Uterus (tissue), 4 donors: Measurements from ENCODE around the gene ZDHHC11. TPM values are rescaled to one million over a fixed set of nuclear protein-coding genes. Genes with fewer than 3 reads are reported as not detected.

Experiments used
- DNase-seq, 2 donors: peaks; one replicate each; pipeline ENCODE4 v3.0.0-alpha.2; 2019 to 2020
- H3K27ac ChIP-seq, 2 donors: fragments of 200-600 bp; sonication (generic); 1 replicate in 1 of 2; 2 replicates in 1 of 2; pipeline ENCODE4 v1.5.1; 2016 to 2018
- H3K27me3 ChIP-seq, 2 donors: fragments of 200-600 bp; sonication (generic); one replicate each; pipeline ENCODE4 v1.5.1; 2018 to 2019; ENCODE audit warnings: control low read depth in 1 of 2
- H3K36me3 ChIP-seq, 2 donors: fragments of 200-600 bp; sonication (generic); one replicate each; pipeline ENCODE4 v1.5.1; 2019; ENCODE audit warnings: control low read depth in 1 of 2
- H3K4me1 ChIP-seq, 2 donors: fragments of 200-600 bp; sonication (generic); one replicate each; pipeline ENCODE4 v1.5.1; 2018 to 2019; ENCODE audit warnings: control low read depth in 1 of 2
- H3K4me3 ChIP-seq, 2 donors: fragments of 200-600 bp; sonication (generic); 1 replicate in 1 of 2; 2 replicates in 1 of 2; pipeline ENCODE4 v1.5.1; 2018 to 2019; ENCODE audit warnings: mild to moderate bottlenecking in 1 of 2
- H3K9me3 ChIP-seq, 2 donors: fragments of 200-600 bp; sonication (generic); one replicate each; pipeline ENCODE4 v1.5.1; 2019; ENCODE audit warnings: control low read depth in 1 of 2
- POLR2A ChIP-seq, 2 donors: fragments of 450-650 bp; IDR thresholded peaks; one replicate each; pipeline ENCODE4 v1.6.1; 2016; ENCODE audit warnings: antibody characterized with exemption in 2 of 2, mild to moderate bottlenecking in 1 of 2, moderate library complexity in 1 of 2
- intact Hi-C: fragments of 100-400 bp; cut with DNase I; formaldehyde crosslinking; loops from one replicate; pipeline ENCODE4 v1.15.1; 2023; ENCODE audit warnings: low total_unique reads
- total RNA-seq, 4 donors: library from RNA; depleted of rRNA in 3 of 4; stranded (reverse); fragments of >200 nt in 3 of 4; gene quantifications; one replicate each; pipeline versions ENCODE4 v1.1.0 to v1.2.4, GENCODE V29; 2014 to 2023
- TF ChIP-seq, protein P1 (sequence below), 4 experiments: fragments of 200-600 bp in 2 of 4; fragments of 450-650 bp in 2 of 4; sonication (generic) in 2 of 4; IDR thresholded peaks; one replicate each; pipeline ENCODE4 v1.5.1; 2016 to 2019; ENCODE audit warnings: antibody characterized with exemption in 4 of 4, mild to moderate bottlenecking in 2 of 4, moderate library complexity in 1 of 4
- donor health status: DM: yes; HTN: yes; CAD: no.

Gene ZDHHC11
- total RNA-seq, 4 donors from 2014 or later = 1.8 to 14.4 (median 8.2) TPM; not detected in 1

DNA sequence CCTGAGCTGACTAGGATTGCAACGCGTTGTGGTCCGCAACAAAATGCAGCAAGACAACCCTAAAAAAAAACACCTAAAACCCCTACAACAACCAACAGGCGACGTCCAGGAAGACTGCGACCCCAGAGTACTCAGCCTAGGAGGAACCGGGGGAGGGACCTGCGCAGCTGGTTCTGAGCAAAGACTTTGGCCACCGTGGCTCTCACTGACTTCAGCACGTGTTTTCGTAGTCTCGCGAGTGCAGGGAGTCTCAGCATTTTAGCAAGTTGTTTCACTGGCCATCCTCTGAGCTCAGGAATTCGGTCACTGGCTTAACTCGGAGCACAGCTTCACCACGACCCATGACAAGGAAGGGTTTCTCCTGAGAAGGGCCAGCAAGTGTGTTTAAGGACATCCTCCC lies 8.6 kb upstream of the ZDHHC11 start:
- intact Hi-C loops = no loop called here

DNA sequence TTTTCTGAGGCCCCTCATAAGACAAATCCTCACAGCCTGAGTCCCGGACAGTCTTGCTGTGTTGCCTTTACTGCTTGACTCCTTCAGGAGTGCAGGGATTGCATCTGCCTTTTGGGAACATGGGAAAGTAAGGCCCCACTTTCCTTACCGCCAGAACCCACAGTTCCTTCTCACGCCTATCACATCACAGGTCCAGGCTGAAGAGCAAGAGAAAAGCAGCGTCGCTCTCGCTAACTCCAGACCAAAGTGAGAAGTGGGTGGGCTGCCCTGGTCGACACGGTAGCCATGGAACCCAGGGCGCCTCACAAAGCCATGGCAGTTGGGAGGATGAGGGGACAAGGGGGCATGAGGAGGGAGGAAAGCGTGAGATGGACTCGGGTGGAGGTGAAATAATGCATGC lies 7.9 kb upstream of the ZDHHC11 start:
- TF ChIP-seq, protein P1, sequence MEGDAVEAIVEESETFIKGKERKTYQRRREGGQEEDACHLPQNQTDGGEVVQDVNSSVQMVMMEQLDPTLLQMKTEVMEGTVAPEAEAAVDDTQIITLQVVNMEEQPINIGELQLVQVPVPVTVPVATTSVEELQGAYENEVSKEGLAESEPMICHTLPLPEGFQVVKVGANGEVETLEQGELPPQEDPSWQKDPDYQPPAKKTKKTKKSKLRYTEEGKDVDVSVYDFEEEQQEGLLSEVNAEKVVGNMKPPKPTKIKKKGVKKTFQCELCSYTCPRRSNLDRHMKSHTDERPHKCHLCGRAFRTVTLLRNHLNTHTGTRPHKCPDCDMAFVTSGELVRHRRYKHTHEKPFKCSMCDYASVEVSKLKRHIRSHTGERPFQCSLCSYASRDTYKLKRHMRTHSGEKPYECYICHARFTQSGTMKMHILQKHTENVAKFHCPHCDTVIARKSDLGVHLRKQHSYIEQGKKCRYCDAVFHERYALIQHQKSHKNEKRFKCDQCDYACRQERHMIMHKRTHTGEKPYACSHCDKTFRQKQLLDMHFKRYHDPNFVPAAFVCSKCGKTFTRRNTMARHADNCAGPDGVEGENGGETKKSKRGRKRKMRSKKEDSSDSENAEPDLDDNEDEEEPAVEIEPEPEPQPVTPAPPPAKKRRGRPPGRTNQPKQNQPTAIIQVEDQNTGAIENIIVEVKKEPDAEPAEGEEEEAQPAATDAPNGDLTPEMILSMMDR (IDR thresholded peaks at IDR 0.05) = no peak
- no peak for TF ChIP-seq POLR2A (IDR thresholded peaks at IDR 0.05)
- intact Hi-C loops = no loop called here
- DNase-seq = no peak
- no peaks in the 10 kb centered on the region for H3K36me3 ChIP-seq
- H3K4me3 ChIP-seq = no peak overlapping the region
- no peaks in the 10 kb centered on the region for H3K9me3 ChIP-seq
- no peak overlapping the region for H3K27ac ChIP-seq
- H3K4me1 ChIP-seq = no peaks in the 10 kb centered on the region
- no peaks in the 10 kb centered on the region for H3K27me3 ChIP-seq

More for the DNA sequence above, 8.6 kb upstream of the ZDHHC11 start:
- no peak overlapping the region for H3K4me3 ChIP-seq
- H3K27me3 ChIP-seq = no peaks in the 10 kb centered on the region
- no peak overlapping the region for H3K27ac ChIP-seq
- DNase-seq = no peak
- no peaks in the 10 kb centered on the region for H3K9me3 ChIP-seq
- TF ChIP-seq, protein P1 (IDR thresholded peaks at IDR 0.05) = no peak
- no peak for TF ChIP-seq POLR2A (IDR thresholded peaks at IDR 0.05)
- no peaks in the 10 kb centered on the region for H3K4me1 ChIP-seq
- H3K36me3 ChIP-seq = no peaks in the 10 kb centered on the region

DNA sequence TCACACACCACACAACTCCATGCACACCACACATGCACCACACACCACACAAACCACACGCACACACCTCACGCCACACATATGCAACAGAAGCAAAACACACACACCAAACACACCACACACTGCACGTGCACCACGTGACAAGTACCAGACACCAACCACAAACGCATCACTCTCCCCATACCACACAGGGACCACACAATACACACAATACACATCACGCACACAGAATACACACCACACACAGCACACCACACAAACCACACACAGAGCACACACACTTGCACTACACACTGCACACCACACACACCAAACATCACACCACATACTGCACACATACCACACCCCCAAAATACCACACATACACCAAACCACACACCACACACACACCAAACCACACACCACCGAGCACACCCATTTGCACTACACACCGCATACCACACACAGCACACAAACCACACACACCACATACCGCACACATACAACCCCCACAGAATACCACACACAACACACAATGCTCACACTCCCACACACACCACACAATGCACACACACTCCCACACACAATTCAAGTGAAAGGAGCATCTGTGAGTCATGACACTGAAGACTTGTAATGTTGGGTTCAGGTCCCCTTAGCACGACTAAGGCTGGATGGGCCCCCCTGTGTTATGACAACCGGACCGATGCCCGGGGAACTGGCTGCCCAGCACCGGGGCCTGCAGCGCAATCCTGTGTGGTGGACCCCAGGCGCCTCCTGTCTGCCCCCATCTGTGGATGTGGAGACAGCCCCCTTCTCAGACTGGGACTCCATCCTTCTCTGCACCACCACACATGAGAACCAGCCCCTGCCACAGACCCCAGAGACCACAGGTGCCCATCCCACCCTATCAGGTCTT lies 6.0 kb upstream of the ZDHHC11 start:
- TF ChIP-seq POLR2A (IDR thresholded peaks at IDR 0.05) = no peak
- TF ChIP-seq, protein P1 (IDR thresholded peaks at IDR 0.05) = no peak
- DNase-seq = no peak

DNA sequence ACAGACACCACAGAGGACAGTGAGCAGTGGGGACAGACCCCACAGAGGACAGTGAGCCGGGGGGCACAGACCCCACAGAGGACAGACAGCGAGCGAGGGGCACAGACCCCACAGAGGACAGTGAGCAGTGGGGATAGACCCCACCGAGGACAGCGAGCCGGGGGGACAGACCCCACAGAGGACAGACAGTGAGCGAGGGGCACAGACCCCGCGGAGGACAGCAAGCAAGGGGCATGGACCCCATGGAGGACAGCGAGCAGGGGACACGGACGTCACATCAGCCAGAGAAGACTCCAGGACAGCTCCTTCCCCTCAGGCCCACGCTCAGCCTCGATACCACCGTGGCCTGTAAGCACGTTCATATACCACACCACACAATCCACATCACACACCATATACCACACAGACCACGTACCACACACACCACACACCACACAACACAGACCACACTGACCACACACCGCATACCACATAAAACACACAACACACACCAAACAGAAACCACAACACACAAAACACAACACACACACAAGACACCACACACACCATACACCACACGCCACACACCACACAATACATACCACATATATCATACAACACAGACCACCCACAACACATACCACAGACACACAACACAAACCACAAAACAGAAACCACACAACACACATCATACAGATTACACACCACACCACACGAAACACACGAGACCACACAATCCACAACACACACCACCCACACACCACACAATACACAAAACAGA lies 5.2 kb upstream of the ZDHHC11 start:
- no peak overlapping the region for H3K4me3 ChIP-seq
- intact Hi-C loops = no loop called here
- peaks cover 0 to 8% of the 10 kb centered on the region in 2 donors for H3K27me3 ChIP-seq
- H3K27ac ChIP-seq = no peak overlapping the region
- H3K9me3 ChIP-seq = no peaks in the 10 kb centered on the region
- H3K36me3 ChIP-seq = no peaks in the 10 kb centered on the region
- TF ChIP-seq, protein P1 (IDR thresholded peaks at IDR 0.05) = no peak
- no peak for TF ChIP-seq POLR2A (IDR thresholded peaks at IDR 0.05)
- H3K4me1 ChIP-seq = no peaks in the 10 kb centered on the region
- DNase-seq = no peak

More for the DNA sequence above, 6.0 kb upstream of the ZDHHC11 start:
- no peaks in the 10 kb centered on the region for H3K4me1 ChIP-seq
- no peaks in the 10 kb centered on the region for H3K36me3 ChIP-seq
- no peak overlapping the region for H3K4me3 ChIP-seq
- H3K27me3 ChIP-seq = peaks cover 0 to 4% of the 10 kb centered on the region in 2 donors
- no peaks in the 10 kb centered on the region for H3K9me3 ChIP-seq
- intact Hi-C loops = no loop called here
- no peak overlapping the region for H3K27ac ChIP-seq
